GM12878 (cell line): ENCODE data around the gene CD79A. TPM values are rescaled to one million over a fixed set of nuclear protein-coding genes. Genes with fewer than 3 reads are reported as not detected.

ENCODE experiments used
- ATAC-seq: fragments of 200-7000 bp; cut with Tn5 transposase; 3 replicates; pipeline ENCODE4 v1.9.1; 2020; ENCODE audit warnings: mild to moderate bottlenecking, moderate library complexity
- BruUV-seq: library from RNA; stranded (reverse); fragments of 400-500 nt; replicated peaks from 2 replicates; lab custom pipeline; 2021; lab: Mats Ljungman, UMichigan
- CTCF ChIA-PET: fragments of 300-600 bp; sonication (Branson Sonifier 250); formaldehyde crosslinking; extraction: SDS; loops from one replicate; lab custom pipeline; 2021; ENCODE audit warnings: inconsistent platforms; lab: Yijun Ruan, JAX
- POLR2A ChIA-PET: fragments of 350-600 bp; formaldehyde crosslinking; extraction: SDS; loops from one replicate; lab custom pipeline; 2021; ENCODE audit warnings: inconsistent platforms; lab: Charles Lee
- RAD21 ChIA-PET: fragments of 300-600 bp; sonication (Branson Sonifier 250); formaldehyde crosslinking; loops from one replicate; lab custom pipeline; 2023; ENCODE audit warnings: antibody characterized with exemption; ENCODE audit not compliant: unreplicated experiment; lab: Charles Lee
- SMC1A ChIA-PET: fragments of 300-600 bp; sonication (Branson Sonifier 250); formaldehyde crosslinking; loops from one replicate; lab custom pipeline; 2023; ENCODE audit not compliant: unreplicated experiment, uncharacterized antibody; lab: Charles Lee
- DNase-seq: peaks from one replicate; pipeline ENCODE4 v3.0.0-alpha.2; 2011; ENCODE audit warnings: low read depth, low spot score
- FAIRE-seq: peaks from 3 replicates; lab custom pipeline; 2011; peaks lifted over from hg19 to GRCh38; lab: Jason Lieb, UNC
- H2AFZ ChIP-seq: 2 replicates; pipeline ENCODE4 v1.6.0; 2011; ENCODE audit warnings: low read depth, low read length, control low read depth; ENCODE audit not compliant: control insufficient read depth
- H3K27ac ChIP-seq: 2 replicates; pipeline ENCODE4 v1.5.1; 2011; ENCODE audit warnings: control low read depth; ENCODE audit not compliant: control insufficient read depth, insufficient read depth
- H3K27me3 ChIP-seq, 2 experiments: replicated peaks in 1 of 2; 2 replicates each; pipeline versions ENCODE4 v1.6.0 to v1.6.1; 2011; ENCODE audit warnings: low read length in 1 of 2; ENCODE audit not compliant: control insufficient read depth in 2 of 2, insufficient read depth in 2 of 2
- H3K36me3 ChIP-seq, 2 experiments: 2 replicates each; pipeline ENCODE4 v1.5.1; 2011; ENCODE audit warnings: low read length in 1 of 2; ENCODE audit not compliant: control insufficient read depth in 2 of 2, insufficient read depth in 2 of 2
- H3K4me1 ChIP-seq: 2 replicates; pipeline ENCODE4 v1.6.1; 2011; ENCODE audit warnings: mild to moderate bottlenecking, low read length, moderate library complexity, mixed read lengths; ENCODE audit not compliant: control insufficient read depth, insufficient read depth
- H3K4me2 ChIP-seq: 2 replicates; pipeline ENCODE4 v1.6.0; 2011; ENCODE audit warnings: control low read depth; ENCODE audit not compliant: control insufficient read depth, insufficient read depth
- H3K4me3 ChIP-seq: fragments of 200-600 bp; sonication (generic); 2 replicates; pipeline ENCODE4 v1.5.1; 2016
- H3K79me2 ChIP-seq: 2 replicates; pipeline ENCODE4 v1.6.0; 2011; ENCODE audit warnings: low read length; ENCODE audit not compliant: control insufficient read depth, insufficient read depth
- H3K9ac ChIP-seq: 2 replicates; pipeline ENCODE4 v1.8.0; 2011; ENCODE audit warnings: low read length, control low read depth, mixed read lengths; ENCODE audit not compliant: control insufficient read depth, insufficient read depth
- H3K9me3 ChIP-seq: replicated peaks from 3 replicates; pipeline ENCODE4 v1.5.1; 2011; ENCODE audit warnings: mild to moderate bottlenecking, low read length; ENCODE audit not compliant: control insufficient read depth, insufficient read depth
- H4K20me1 ChIP-seq: 2 replicates; pipeline ENCODE4 v1.6.0; 2011; ENCODE audit not compliant: control insufficient read depth, insufficient read depth
- BHLHE40 ChIP-seq, 2 experiments: fragments of 450-650 bp in 1 of 2; IDR thresholded peaks; 2 replicates each; pipeline ENCODE4 v1.6.1; 2011 to 2017; ENCODE audit warnings: low read depth in 2 of 2, borderline replicate concordance in 1 of 2, improper control_type of control experiment in 1 of 2, low read length in 1 of 2, mild to moderate bottlenecking in 1 of 2
- BMI1 ChIP-seq: fragments of 450-650 bp; IDR thresholded peaks from 2 replicates; pipeline ENCODE4 v1.6.1; 2016; ENCODE audit warnings: mild to moderate bottlenecking, moderate library complexity, borderline replicate concordance
- E2F4 ChIP-seq: IDR thresholded peaks from 2 replicates; pipeline ENCODE4 v1.6.1; 2012; ENCODE audit warnings: low read depth, low read length, improper control_type of control experiment
- ESRRA ChIP-seq: IDR thresholded peaks from 2 replicates; pipeline ENCODE4 v1.6.1; 2012; ENCODE audit warnings: mild to moderate bottlenecking, low read length, improper control_type of control experiment
- FOXM1 ChIP-seq: IDR thresholded peaks from 2 replicates; pipeline ENCODE4 v1.6.1; 2012; ENCODE audit warnings: low read depth, mild to moderate bottlenecking, inconsistent platforms, low read length, moderate library complexity
- GATAD2B ChIP-seq: fragments of 450-650 bp; conservative IDR thresholded peaks from 2 replicates; pipeline ENCODE4 v1.6.1; 2017; ENCODE audit warnings: low read depth, mild to moderate bottlenecking, moderate library complexity
- HDAC2 ChIP-seq: fragments of 200-600 bp; sonication (generic); IDR thresholded peaks from 2 replicates; pipeline ENCODE4 v1.6.1; 2017
- IKZF2 ChIP-seq, 2 experiments: fragments of 450-650 bp; IDR thresholded peaks; 2 replicates each; pipeline ENCODE4 v1.6.1; 2017; ENCODE audit warnings: mild to moderate bottlenecking in 2 of 2, moderate library complexity in 2 of 2
- JUND ChIP-seq: IDR thresholded peaks from 2 replicates; pipeline ENCODE4 v1.6.1; 2012; ENCODE audit warnings: low read depth, mild to moderate bottlenecking, low read length, improper control_type of control experiment, moderate library complexity
- MEF2A ChIP-seq: IDR thresholded peaks from 2 replicates; pipeline ENCODE4 v1.6.1; 2011; ENCODE audit warnings: low read depth, mild to moderate bottlenecking, low read length, moderate library complexity; ENCODE audit not compliant: insufficient read depth
- NBN ChIP-seq: fragments of 450-650 bp; IDR thresholded peaks from 2 replicates; pipeline ENCODE4 v1.6.1; 2016
- NR2C1 ChIP-seq: fragments of 450-650 bp; IDR thresholded peaks from 2 replicates; pipeline ENCODE4 v1.6.1; 2017; ENCODE audit warnings: antibody characterized with exemption, mild to moderate bottlenecking, moderate library complexity
- NR2C2 ChIP-seq: IDR thresholded peaks from 2 replicates; pipeline ENCODE4 v1.6.1; 2011; ENCODE audit warnings: borderline replicate concordance, low read depth; ENCODE audit not compliant: control insufficient read depth, insufficient read length
- PBX3 ChIP-seq: IDR thresholded peaks from 2 replicates; pipeline ENCODE4 v1.6.1; 2011; ENCODE audit warnings: mild to moderate bottlenecking, low read depth, low read length, moderate library complexity; ENCODE audit not compliant: insufficient replicate concordance
- POLR2A ChIP-seq: IDR thresholded peaks from 2 replicates; pipeline ENCODE4 v1.6.1; 2011; ENCODE audit warnings: low read depth, mild to moderate bottlenecking, low read length
- SMAD1 ChIP-seq: fragments of 450-650 bp; IDR thresholded peaks from 2 replicates; pipeline ENCODE4 v1.6.1; 2018; ENCODE audit warnings: mild to moderate bottlenecking, low read depth; ENCODE audit not compliant: partially characterized antibody
- SMAD5 ChIP-seq: IDR thresholded peaks from 2 replicates; pipeline ENCODE4 v1.6.1; 2016; ENCODE audit warnings: antibody characterized with exemption, low read depth
- SP1 ChIP-seq: IDR thresholded peaks from one replicate; pipeline ENCODE4 v1.6.1; 2011; ENCODE audit warnings: low read depth, low read length
- SREBF2 ChIP-seq: IDR thresholded peaks from 2 replicates; pipeline ENCODE4 v1.6.1; 2012; ENCODE audit warnings: mild to moderate bottlenecking, low read length
- STAT1 ChIP-seq: fragments of 450-650 bp; conservative IDR thresholded peaks from 2 replicates; pipeline ENCODE4 v1.6.1; 2014; ENCODE audit warnings: antibody characterized with exemption, mild to moderate bottlenecking
- STAT3 ChIP-seq: IDR thresholded peaks from 2 replicates; pipeline ENCODE4 v1.6.1; 2011; ENCODE audit warnings: low read depth, low read length, improper control_type of control experiment
- TCF3 ChIP-seq: IDR thresholded peaks from 2 replicates; pipeline ENCODE4 v1.6.1; 2012; ENCODE audit warnings: low read depth, mild to moderate bottlenecking, low read length, borderline replicate concordance; ENCODE audit not compliant: insufficient read depth
- WRNIP1 ChIP-seq: IDR thresholded peaks from 2 replicates; pipeline ENCODE4 v1.6.1; 2011; ENCODE audit warnings: low read depth, low read length, improper control_type of control experiment, borderline replicate concordance
- YY1 ChIP-seq: IDR thresholded peaks from 2 replicates; pipeline ENCODE4 v1.6.1; 2011; ENCODE audit warnings: low read depth, mild to moderate bottlenecking, low read length
- ZNF24 ChIP-seq: fragments of 450-650 bp; IDR thresholded peaks from 2 replicates; pipeline ENCODE4 v1.6.1; 2017; ENCODE audit warnings: antibody characterized with exemption, mild to moderate bottlenecking
- WGBS: methylation state at CpG from one replicate; pipeline ENCODE4 v1.1.6; 2016; ENCODE audit warnings: low lambda C conversion rate; ENCODE audit not compliant: insufficient replicate concordance, insufficient coverage; ENCODE audit errors: missing lambda C conversion rate; 5-methylcytosine and 5-hydroxymethylcytosine counted together
- in situ Hi-C: fragments of 300-500 bp; cut with MboI; formaldehyde crosslinking; loops from 9 replicates; pipeline ENCODE4 v1.14.3; 2018; ENCODE audit warnings: mixed read lengths
- intact Hi-C: fragments of 100-400 bp; cut with micrococcal nuclease; formaldehyde crosslinking; loops from one replicate; pipeline ENCODE4 v1.14.2; 2022; ENCODE audit not compliant: unreplicated experiment
- polyA plus RNA-seq, 11 experiments: library from polyadenylated mRNA; depleted of rRNA in 4 of 11; unstranded in 6 of 11; stranded (reverse) in 5 of 11; fragments of >200 nt; fragmentation: Nextera tagmentation in 4 of 11; fragmentation: Illumina TruSeq in 1 of 11; extraction: Ambion mirVana in 4 of 11; extraction: Trizol in 1 of 11; gene quantifications; 1 replicate in 1 of 11; 2 replicates in 10 of 11; pipeline versions ENCODE4 v1.2.1 to v1.2.3, GENCODE V29; 2011 to 2016; ENCODE audit warnings: inconsistent platforms in 2 of 11, missing spikeins in 2 of 11, low read depth in 1 of 11
- total RNA-seq, 4 experiments: library from RNA; depleted of rRNA in 3 of 4; stranded (reverse); fragments of >200 nt in 3 of 4; fragmentation: Illumina TruSeq in 1 of 4; extraction: Trizol in 1 of 4; gene quantifications; 2 replicates each; pipeline versions ENCODE4 v1.2.1 to v1.2.3, GENCODE V29; 2013 to 2021

The CD79A gene
- total and polyA plus RNA-seq, 10 of the 15 experiments (the other 5 are each of a cell fraction or from before 2014, with no cell fraction given): 38.8 to 414 (median 282) TPM

GRCh38 chr19:41860419-41861115 is 16.5 kb upstream of the CD79A start:
- intact Hi-C loops (no loop called here), in situ Hi-C loops (no loop called here)
- RAD21 ChIA-PET: interaction anchor here (0.6 to 4.4 kb wide), 12 partner anchors 12 to 200 kb away, joined by 3 to 57 read pairs (median 8); partner anchors contain the start of genes CD79A, ERFL and RABAC1
- Histone ChIP-seq H3K4me1 (peaks cover 28% of the 10 kb centered on the region), H3K79me2 (peaks cover 57% of the 10 kb centered on the region), H3K4me2 (peak overlapping the region; percentile 84), H3K36me3 (peaks cover 26 to 27% of the 10 kb centered on the region in 2 experiments), H3K27ac (peak overlapping the region; percentile 98), H3K27me3 (no peaks in the 10 kb centered on the region), H3K9me3 (no peaks in the 10 kb centered on the region), H3K9ac (peak overlapping the region; percentile 100), H4K20me1 (peaks cover 16% of the 10 kb centered on the region), H3K4me3 (peak overlapping the region; percentile 94), H2AFZ (no peak overlapping the region)
- SMC1A ChIA-PET: interaction anchor here (0.8 to 4.9 kb wide), 12 partner anchors 8 to 91 kb away, joined by 3 to 47 read pairs (median 8); partner anchors contain the start of genes ARHGEF1 and CD79A
- ATAC-seq (no peak), DNase-seq (no peak), FAIRE-seq (no peak)
- under 1% methylated on average over 31 of the region's 45 CpGs for WGBS
- POLR2A ChIA-PET: interaction anchor here (0.5 to 4.3 kb wide), 9 partner anchors 11 to 536 kb away, joined by 3 to 46 read pairs (median 14); partner anchors contain the start of genes CD79A and RABAC1
- CTCF ChIA-PET: interaction anchor here (1.3 to 4.6 kb wide), 11 partner anchors 13 to 97 kb away, joined by 3 to 85 read pairs (median 12); partner anchors contain the start of genes CD79A and RABAC1
- BruUV-seq: no TSS peak
- TF ChIP-seq JUND (no peak), IKZF2 (IDR thresholded peaks at IDR 0.05) (no peak), GATAD2B (no peak), PBX3 (no peak), BHLHE40 (IDR thresholded peaks at IDR 0.05; ENCODE audit: borderline replicate concordance in 1 of 2, low read depth in 2 of 2, low read length in 1 of 2) (no peak), SREBF2 (no peak), NBN (no peak), SP1 (no peak), SMAD5 (no peak), MEF2A (no peak), STAT3 (no peak), FOXM1 (no peak), WRNIP1 (no peak), TCF3 (no peak), YY1 (no peak), E2F4 (no peak), ZNF24 (0 out of 2 replicates have a peak, but pooled peaks have one; percentile 5), ESRRA (0 out of 2 replicates have a peak, but pooled peaks have one; percentile 0), BMI1 (no peak), STAT1 (no peak), POLR2A (peak; percentile 56), HDAC2 (no peak), NR2C2 (no peak), NR2C1 (no peak), SMAD1 (peak; percentile 33)
